Uterus (tissue), 2 donors: ENCODE results near the gene FAM120B.

ENCODE experiments used
- POLR2A ChIP-seq, 2 donors: fragments of 450-650 bp; IDR thresholded peaks; one replicate each; pipeline ENCODE4 v1.6.1; 2016; ENCODE audit warnings: antibody characterized with exemption in 2 of 2, mild to moderate bottlenecking in 1 of 2, moderate library complexity in 1 of 2
- TF ChIP-seq, protein P1 (sequence below), 4 experiments: fragments of 200-600 bp in 2 of 4; fragments of 450-650 bp in 2 of 4; sonication (generic) in 2 of 4; IDR thresholded peaks; one replicate each; pipeline ENCODE4 v1.5.1; 2016 to 2019; ENCODE audit warnings: antibody characterized with exemption in 4 of 4, mild to moderate bottlenecking in 2 of 4, moderate library complexity in 1 of 4

DNA sequence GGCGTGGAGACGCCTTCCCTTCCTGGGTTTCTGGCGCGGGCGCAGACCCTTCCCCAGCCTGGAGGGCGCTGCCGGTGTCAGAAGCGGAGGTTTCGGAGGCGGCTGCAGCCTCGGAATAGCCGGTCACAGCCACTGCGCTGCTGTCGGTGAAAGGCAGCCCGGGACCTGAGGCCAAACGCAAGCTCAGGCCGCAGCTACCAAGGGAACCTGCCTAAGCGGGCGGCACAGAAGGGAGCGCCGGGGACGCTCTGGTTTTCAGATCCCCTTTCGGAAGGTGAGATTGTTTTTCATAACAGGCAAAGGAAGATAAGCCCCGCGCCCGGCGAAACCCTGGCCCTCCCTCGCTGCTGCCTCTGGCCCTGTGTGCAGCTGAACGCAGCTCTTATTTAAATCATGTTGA, 116.5 kb downstream of the FAM120B start:
- TF ChIP-seq, protein P1, sequence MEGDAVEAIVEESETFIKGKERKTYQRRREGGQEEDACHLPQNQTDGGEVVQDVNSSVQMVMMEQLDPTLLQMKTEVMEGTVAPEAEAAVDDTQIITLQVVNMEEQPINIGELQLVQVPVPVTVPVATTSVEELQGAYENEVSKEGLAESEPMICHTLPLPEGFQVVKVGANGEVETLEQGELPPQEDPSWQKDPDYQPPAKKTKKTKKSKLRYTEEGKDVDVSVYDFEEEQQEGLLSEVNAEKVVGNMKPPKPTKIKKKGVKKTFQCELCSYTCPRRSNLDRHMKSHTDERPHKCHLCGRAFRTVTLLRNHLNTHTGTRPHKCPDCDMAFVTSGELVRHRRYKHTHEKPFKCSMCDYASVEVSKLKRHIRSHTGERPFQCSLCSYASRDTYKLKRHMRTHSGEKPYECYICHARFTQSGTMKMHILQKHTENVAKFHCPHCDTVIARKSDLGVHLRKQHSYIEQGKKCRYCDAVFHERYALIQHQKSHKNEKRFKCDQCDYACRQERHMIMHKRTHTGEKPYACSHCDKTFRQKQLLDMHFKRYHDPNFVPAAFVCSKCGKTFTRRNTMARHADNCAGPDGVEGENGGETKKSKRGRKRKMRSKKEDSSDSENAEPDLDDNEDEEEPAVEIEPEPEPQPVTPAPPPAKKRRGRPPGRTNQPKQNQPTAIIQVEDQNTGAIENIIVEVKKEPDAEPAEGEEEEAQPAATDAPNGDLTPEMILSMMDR (IDR thresholded peaks at IDR 0.05), result no peak
- no peak for TF ChIP-seq POLR2A (IDR thresholded peaks at IDR 0.05)
